Femur (tissue), 1 donor: ENCODE results near the gene COL9A3.
"Not testable (repeated sequence)": the region's sequence is repeated elsewhere in the genome, so short reads cannot be mapped to it uniquely, and the experiment has no call there.

Experiments used
- DNase-seq: peaks from one replicate; pipeline ENCODE4 v3.0.0-alpha.2; 2017

COL9A3 gene

GRCh38 chr20:62838128-62838891 lies 21.5 kb downstream of the COL9A3 start:
- DNase-seq: peak; percentile 50

GRCh38 chr20:62839261-62839660 lies 22.4 kb downstream of the COL9A3 start:
- DNase-seq: no peak

- no peak for DNase-seq
These were observed 23.0 kb downstream of the COL9A3 start for GRCh38 chr20:62839816-62840215.

GRCh38 chr20:62840244-62841197 lies 23.7 kb downstream of the COL9A3 start:
- no peak for DNase-seq

- DNase-seq: no peak
These were observed 24.9 kb downstream of the COL9A3 start for GRCh38 chr20:62841705-62842212.

- no peak for DNase-seq
These were observed 26.8 kb downstream of the COL9A3 start for GRCh38 chr20:62843656-62844055.

GRCh38 chr20:62844182-62844581 lies 27.3 kb downstream of the COL9A3 start:
- DNase-seq: no peak

- no peak for DNase-seq
These were observed 28.7 kb downstream of the COL9A3 start for GRCh38 chr20:62845416-62846160.

GRCh38 chr20:62846166-62846890 lies 29.5 kb downstream of the COL9A3 start:
- DNase-seq: peak; percentile 41

GRCh38 chr20:62848917-62849316 lies 32.1 kb downstream of the COL9A3 start:
- DNase-seq: not testable (repeated sequence)

- no peak for DNase-seq
These were observed 32.6 kb downstream of the COL9A3 start for GRCh38 chr20:62849431-62849830.

GRCh38 chr20:62850333-62850974 lies 33.6 kb downstream of the COL9A3 start:
- DNase-seq: no peak

GRCh38 chr20:62852196-62852595 lies 35.3 kb downstream of the COL9A3 start:
- DNase-seq: no peak

GRCh38 chr20:62852841-62853240 lies 36.0 kb downstream of the COL9A3 start:
- no peak for DNase-seq

- not testable (repeated sequence) for DNase-seq
These were observed 36.5 kb downstream of the COL9A3 start for GRCh38 chr20:62853304-62853703.

- DNase-seq: no peak
These were observed 37.3 kb downstream of the COL9A3 start for GRCh38 chr20:62854121-62854520.

GRCh38 chr20:62855120-62855519 lies 38.3 kb downstream of the COL9A3 start:
- no peak for DNase-seq

- no peak for DNase-seq
These were observed 40.2 kb downstream of the COL9A3 start for GRCh38 chr20:62856931-62857619.

- no peak for DNase-seq
These were observed 41.4 kb downstream of the COL9A3 start for GRCh38 chr20:62858058-62858830.

GRCh38 chr20:62859721-62860120 lies 42.9 kb downstream of the COL9A3 start:
- no peak for DNase-seq
